ENCODE results near the gene MYH14. TPM values are rescaled to one million over a fixed set of nuclear protein-coding genes. Genes with fewer than 3 reads are reported as not detected.

The MYH14 gene
- total and polyA plus RNA-seq, 9 of the 15 experiments (the other 6 are each of a cell fraction or from before 2014, with no cell fraction given), result 0.04 to 0.86 (median 0.19) TPM; not detected in 2

GRCh38 chr19:50264483-50265186, 61.2 kb downstream of the MYH14 start (continued):
- peak; percentile 95 for TF ChIP-seq ATF7 (IDR thresholded peaks at IDR 0.05)
- TF ChIP-seq SMC3 (conservative IDR thresholded peaks at IDR 0.05; ENCODE audit: insufficient read depth, low read depth, low read length), result 0 out of 2 replicates have a peak, but pooled peaks have one; percentile 48

- BruUV-seq (replicated peaks), result no TSS peak
- Histone ChIP-seq H2AFZ (ENCODE audit: low read depth, low read length) (no peak overlapping the region), H3K4me3 (no peak overlapping the region), H3K4me1 (replicated peaks in 1 of 2; ENCODE audit: control insufficient read depth in 2 of 2, insufficient read depth in 2 of 2, low read length in 2 of 2) (peaks cover 25 to 39% of the 10 kb centered on the region in 2 experiments; a peak in 4 of 5 replicates), H3K9me1 (ENCODE audit: control insufficient read depth, insufficient read depth, low read length) (peaks cover 2% of the 10 kb centered on the region), H3K9ac (ENCODE audit: insufficient read depth in 1 of 2, low read depth in 2 of 2, low read length in 2 of 2) (no peak overlapping the region), H3K79me2 (ENCODE audit: control insufficient read depth, insufficient read depth, low read length) (no peaks in the 10 kb centered on the region), H3K36me3 (ENCODE audit: control insufficient read depth, insufficient read depth, low read length) (no peaks in the 10 kb centered on the region), H4K20me1 (replicated peaks; ENCODE audit: control insufficient read depth, insufficient read depth, low read length) (no peaks in the 10 kb centered on the region), H3K4me2 (ENCODE audit: insufficient read depth, low read length) (no peak overlapping the region), H3K27ac (ENCODE audit: extremely low read depth, low read depth, low read length) (no peak overlapping the region), H3K27me3 (ENCODE audit: control insufficient read depth in 2 of 2, insufficient read depth in 2 of 2, low read length in 2 of 2) (no peaks in the 10 kb centered on the region; a peak in 1 of 5 replicates), H3K9me3 (replicated peaks; ENCODE audit: control insufficient read depth, insufficient read depth, low read depth, low read length) (no peaks in the 10 kb centered on the region)
- 29% methylated on average over 8 of the region's 8 CpGs for WGBS (ENCODE audit: insufficient coverage, low coverage, missing lambda C conversion rate)
- no peak for DNase-seq (ENCODE audit: extremely low read depth in 1 of 4, low spot score in 3 of 4)
- POLR2A ChIA-PET, result interaction anchor here (0.6 to 1.7 kb wide), 2 partner anchors 91 to 457 kb away, joined by 3 to 5 read pairs; partner anchors contain the start of gene CLEC11A
- in situ Hi-C loops (cut with MboI), result no loop called here
- no peak for ATAC-seq
- intact Hi-C loops (cut with micrococcal nuclease), result loop anchor here (5.0 kb wide), 1 partner anchor 61 kb away; the partner anchor contains the start of gene KCNC3
- FAIRE-seq, result no peak
- CTCF ChIA-PET (ENCODE audit: low intra/inter-chr PET ratio), result no interaction called here
- no peak for TF ChIP-seq CTBP1 (IDR thresholded peaks at IDR 0.05; ENCODE audit: borderline replicate concordance)
- no peak for TF ChIP-seq ID3 (CRISPR knock-in tag; IDR thresholded peaks at IDR 0.05)
- TF ChIP-seq ID3 (tag; IDR thresholded peaks at IDR 0.05), result no peak
- TF ChIP-seq RREB1 (CRISPR knock-in tag; IDR thresholded peaks at IDR 0.05), result no peak
- TF ChIP-seq ZNF184 (CRISPR knock-in tag; IDR thresholded peaks at IDR 0.05), result no peak
- no peak for TF ChIP-seq NFIX (CRISPR knock-in tag; IDR thresholded peaks at IDR 0.05; ENCODE audit: low read depth)
- no peak for TF ChIP-seq FOXP1 (CRISPR knock-in tag; IDR thresholded peaks at IDR 0.05)
- no peak for TF ChIP-seq GTF2F1 (IDR thresholded peaks at IDR 0.05; ENCODE audit: low read depth, low read length)
- no peak for TF ChIP-seq COPS2 (conservative IDR thresholded peaks at IDR 0.05)
- no peak for TF ChIP-seq BMI1 (IDR thresholded peaks at IDR 0.05; ENCODE audit: low read length)
- TF ChIP-seq DPF2 (IDR thresholded peaks at IDR 0.05), result no peak
- TF ChIP-seq ZBTB33 (CRISPR knock-in tag; IDR thresholded peaks at IDR 0.05), result no peak
Measured at GRCh38 chr19:50266041-50266440, 62.6 kb downstream of the MYH14 start.

All from K562 (cell line).